HTR-8/SVneo (cell line): ENCODE results near the gene SDK2.

Source experiments
- DNase-seq: peaks from one replicate; pipeline ENCODE4 v3.0.0; 2011; ENCODE audit warnings: low spot score, mixed read lengths; ENCODE audit not compliant: insufficient read length
- FAIRE-seq: peaks from 2 replicates; lab custom pipeline; 2011; peaks lifted over from hg19 to GRCh38; lab: Jason Lieb, UNC

The SDK2 gene

GRCh38 chr17:73616120-73616872 is 27.9 kb downstream of the SDK2 start:
- FAIRE-seq, result no peak
- no peak for DNase-seq

DNA sequence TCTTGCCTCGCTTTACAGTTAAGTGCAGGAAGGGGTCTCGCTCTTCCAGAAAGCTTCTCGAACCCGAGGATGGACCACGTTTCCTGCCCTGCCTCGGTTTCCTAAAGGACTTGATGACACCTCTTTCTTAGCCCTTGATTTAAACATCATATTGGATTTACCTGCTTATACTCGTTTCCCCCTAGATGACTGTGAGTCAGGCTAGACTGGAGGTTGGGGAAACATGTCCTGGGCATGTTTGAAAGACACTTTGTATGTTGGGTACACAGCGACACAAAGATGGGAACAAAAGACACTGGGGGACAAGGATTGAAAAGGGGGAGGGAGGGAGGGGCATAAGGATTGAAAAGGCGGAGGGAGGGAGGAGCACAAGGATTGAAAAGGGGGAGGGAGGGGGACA is 30.0 kb downstream of the SDK2 start:
- DNase-seq, result no peak
- no peak for FAIRE-seq

GRCh38 chr17:73613271-73614233 is 30.7 kb downstream of the SDK2 start:
- no peak for FAIRE-seq
- DNase-seq, result no peak

DNA sequence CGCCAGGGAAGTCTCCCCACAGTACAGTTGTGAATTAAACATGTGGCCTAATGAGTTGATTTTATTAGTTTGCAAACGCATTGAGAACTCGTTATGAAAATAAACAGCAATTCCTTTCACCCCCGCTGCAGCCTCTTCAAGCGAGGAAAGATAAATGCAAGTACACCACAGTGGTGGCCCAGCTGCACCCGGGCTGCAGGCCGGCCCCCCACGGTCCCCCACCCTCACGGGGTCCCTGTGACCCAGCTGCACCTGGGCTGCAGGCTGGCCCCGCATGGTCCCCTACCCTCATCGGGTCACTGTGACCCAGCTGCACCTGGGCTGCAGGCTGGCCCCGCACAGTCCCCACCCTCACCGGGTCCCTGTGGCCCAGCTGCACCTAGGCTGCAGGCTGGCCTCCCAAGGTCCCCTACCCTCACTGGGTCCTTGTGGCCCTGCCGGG is 32.2 kb downstream of the SDK2 start:
- FAIRE-seq (no peak), DNase-seq (no peak)

DNA sequence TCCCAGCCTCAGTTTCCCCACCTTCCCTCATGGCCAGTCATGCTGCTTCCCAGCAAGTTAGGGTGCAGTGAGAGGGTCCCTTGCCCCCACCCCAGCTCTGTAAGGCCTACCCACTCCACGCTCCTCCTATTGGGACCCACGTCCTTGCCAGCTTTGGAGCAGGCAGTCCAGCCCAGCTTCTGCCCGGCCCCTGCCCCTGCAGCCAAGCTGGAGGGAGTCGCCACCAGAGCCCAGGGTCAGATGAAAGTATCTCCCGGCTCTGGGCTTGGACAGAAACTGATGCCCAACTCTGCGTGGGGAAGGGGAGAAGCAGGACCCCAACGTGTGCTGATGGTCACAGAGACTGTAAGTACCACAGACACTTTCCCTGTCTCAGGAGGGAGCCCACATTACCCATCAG is 32.6 kb downstream of the SDK2 start:
- FAIRE-seq (no peak), DNase-seq (no peak)

DNA sequence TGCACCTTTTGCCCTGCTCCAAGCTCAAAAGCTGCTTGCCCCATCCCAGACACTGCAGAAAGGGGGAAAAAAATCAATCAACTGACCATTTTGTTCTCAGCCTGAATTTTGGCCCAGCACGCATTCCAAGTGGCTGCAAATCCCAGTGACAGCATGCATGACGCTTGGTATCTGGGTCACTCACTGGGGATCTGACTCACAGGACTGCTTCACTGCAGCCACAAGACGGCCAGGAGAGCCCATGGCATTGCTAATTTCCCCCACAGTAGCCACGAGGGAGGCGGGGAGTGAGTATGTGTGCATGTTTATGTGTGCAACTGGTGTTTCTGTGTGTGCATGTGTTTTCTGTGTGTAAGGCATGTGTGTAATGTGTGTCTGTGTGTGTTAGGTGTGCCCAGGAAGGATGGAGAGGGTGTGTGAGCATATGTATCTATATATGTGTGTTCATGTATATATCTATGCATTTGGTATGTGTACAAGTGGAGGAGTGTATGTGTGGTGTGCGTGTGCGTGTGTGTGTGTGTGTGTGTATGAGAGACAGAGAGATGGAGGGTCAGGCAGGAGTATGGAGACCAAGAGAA is 33.8 kb downstream of the SDK2 start:
- peak; percentile 70 for FAIRE-seq
- no peak for DNase-seq

DNA sequence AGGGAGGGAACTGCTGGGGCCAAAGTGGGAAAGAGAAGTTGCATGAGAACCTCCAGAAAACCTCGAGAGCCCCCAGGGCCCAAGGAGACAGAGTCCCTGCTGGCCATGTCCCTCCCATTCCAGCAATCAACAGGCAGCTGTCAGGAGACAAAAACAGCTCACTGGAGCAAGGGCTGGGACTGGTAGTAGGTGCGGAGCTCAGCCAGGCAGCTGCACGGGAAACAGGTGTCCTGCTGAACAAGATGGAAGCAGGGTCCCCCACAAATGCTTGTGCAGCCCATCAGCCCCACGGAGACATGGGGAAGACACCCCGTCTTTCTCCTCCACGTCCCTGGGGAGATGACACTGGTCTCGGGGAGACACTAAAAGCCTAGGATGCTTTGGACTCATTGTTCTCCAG is 34.5 kb downstream of the SDK2 start:
- DNase-seq, result no peak
- no peak for FAIRE-seq

DNA sequence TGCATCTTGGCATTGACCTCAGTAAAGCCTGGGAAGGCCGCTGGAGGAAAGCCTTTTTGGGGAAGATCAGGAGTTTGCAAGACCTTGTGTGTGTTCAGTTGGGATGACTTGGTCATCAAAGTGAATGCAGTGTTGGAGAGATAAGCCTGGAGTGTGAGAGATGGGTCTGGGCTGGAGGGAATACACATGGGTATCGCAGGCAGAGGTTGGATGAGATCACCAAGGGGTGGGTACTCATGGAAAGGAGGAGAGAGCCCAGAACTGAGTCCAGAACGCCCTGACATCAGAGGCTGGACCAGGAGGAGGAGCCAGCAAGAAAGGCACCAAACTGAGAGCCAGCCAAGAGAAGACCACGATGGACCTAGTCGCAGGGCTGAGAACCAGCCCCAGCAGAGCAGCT is 35.2 kb downstream of the SDK2 start:
- FAIRE-seq (no peak), DNase-seq (no peak)

- DNase-seq (no peak), FAIRE-seq (no peak)
These were observed 38.8 kb downstream of the SDK2 start for GRCh38 chr17:73605444-73605843.

DNA sequence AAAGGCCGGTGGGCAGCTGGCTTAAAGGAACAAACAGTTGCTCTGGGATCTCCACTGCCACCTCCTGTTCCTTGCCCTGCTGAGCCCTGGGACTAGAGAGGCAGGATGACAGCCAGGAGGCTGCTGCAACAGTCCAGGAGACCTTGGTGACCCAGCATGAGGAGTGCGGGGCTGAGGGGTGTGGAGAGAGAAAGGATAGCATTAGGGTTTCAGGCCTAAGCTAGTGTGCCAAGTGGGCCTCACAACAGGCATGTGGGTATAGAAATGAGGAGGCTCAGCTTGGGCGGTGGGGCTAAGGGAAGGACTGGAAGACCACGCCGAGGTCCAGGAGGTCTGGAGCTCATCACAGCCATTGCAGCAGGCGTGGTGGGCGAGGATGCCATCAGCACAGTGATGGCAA is 39.8 kb downstream of the SDK2 start:
- DNase-seq, result no peak
- FAIRE-seq, result no peak

- DNase-seq, result no peak
- no peak for FAIRE-seq
These were observed 40.3 kb downstream of the SDK2 start for GRCh38 chr17:73603971-73604370.

DNA sequence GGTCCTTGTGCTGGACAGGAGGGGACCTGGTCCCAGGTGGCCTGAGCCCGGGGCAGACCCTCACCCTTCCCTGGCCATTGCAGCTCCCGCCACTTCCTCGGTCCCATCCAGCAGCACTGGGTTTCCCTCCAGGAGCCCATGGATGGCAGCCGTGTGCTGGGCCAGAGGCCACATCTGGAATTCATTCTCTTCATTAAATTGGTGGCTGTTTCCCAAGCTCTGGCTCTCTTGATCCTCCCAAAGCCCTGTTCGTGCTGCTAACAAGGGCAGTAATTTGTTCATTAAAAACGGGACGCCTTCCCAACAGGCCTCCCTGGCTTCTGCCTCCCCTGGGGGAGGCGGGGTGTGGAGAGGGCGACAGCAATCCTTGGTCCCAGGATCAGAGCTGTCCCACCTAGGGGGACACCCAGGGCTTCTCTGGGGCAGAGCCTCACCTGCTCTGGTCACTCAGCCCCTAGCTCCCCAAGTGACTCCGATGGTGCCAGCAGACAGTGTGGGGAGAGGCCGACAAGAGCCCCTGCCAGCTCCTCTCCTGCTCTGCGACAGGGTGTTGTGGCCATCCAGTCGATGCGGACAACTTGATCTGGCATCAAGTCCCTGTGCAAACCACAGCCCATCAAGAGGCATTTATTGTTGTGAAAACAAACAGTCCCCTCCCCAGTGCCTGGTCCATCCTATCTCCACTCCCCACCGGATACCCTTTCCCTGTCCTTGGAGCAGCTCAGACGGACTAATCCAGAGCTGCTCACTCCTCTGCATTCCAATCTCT is 44.0 kb downstream of the SDK2 start:
- DNase-seq (no peak), FAIRE-seq (no peak)

DNA sequence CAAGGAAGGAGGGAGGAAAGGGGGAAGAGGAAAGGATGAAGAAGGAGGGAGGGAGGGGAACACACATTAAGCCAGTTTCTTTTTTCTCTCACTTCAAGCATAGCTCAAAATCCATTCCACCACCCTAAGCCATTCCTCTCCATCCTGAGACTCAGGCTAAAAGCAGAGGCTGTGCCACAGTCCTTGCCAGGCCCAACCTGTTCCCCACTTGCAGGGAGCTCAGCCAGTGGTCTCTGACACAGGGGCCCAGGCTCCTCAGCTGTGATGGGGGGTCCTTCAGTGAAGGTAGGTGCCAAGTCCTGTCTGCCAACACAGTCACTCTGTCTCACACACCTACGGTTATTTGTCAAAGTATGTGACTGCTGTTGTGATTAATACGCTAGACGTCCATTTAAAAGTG is 44.6 kb downstream of the SDK2 start:
- FAIRE-seq, result peak; percentile 36
- no peak for DNase-seq

DNA sequence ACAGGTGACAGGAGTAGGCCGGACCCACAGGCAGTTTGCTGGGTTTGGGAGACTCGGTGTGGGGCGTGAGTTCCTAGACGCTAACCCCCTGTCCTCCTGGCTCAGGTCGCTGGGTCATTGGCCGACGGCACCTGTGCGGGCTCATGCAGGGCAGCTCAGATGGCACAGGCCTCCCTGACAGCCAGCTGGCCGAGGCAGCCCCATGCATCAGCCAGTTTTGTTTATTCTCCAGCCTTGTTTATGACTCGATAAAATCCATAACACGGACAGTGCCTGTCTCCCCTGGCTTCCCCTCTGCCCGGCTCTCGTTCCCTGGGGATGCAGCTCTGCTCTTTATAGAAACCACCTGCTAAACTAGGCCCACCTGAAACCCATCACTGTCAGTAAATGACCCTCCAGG is 46.0 kb downstream of the SDK2 start:
- FAIRE-seq, result no peak
- DNase-seq, result no peak

GRCh38 chr17:73595931-73596330 is 48.3 kb downstream of the SDK2 start:
- no peak for FAIRE-seq

GRCh38 chr17:73595479-73595878 is 48.8 kb downstream of the SDK2 start:
- no peak for FAIRE-seq
- peak; percentile 29 for DNase-seq

More at GRCh38 chr17:73595931-73596330, 48.3 kb downstream of the SDK2 start:
- DNase-seq, result no peak

GRCh38 chr17:73595068-73595467 is 49.2 kb downstream of the SDK2 start:
- FAIRE-seq (no peak), DNase-seq (no peak)

DNA sequence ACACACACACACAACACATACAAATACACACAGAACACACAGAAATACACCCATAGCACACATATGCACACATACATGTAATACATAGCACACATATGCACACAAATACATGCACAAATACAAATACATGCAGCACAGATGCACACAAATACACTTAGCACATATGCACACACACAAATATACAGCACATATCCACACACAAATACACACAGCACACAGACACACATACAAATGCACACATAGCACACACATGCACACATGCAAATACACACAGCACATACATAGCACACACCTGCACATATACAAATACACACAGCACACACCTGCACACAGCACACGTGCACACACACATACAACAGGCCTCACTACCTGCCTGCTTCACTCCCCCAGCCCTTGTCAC is 49.6 kb downstream of the SDK2 start:
- DNase-seq (no peak), FAIRE-seq (peak; percentile 92)

GRCh38 chr17:73594025-73594424 is 50.2 kb downstream of the SDK2 start:
- DNase-seq, result no peak
- no peak for FAIRE-seq
